GM12892 (cell line): ENCODE measurements around the gene CIT.
"Not testable (repeated sequence)": the region's sequence is repeated elsewhere in the genome, so short reads cannot be mapped to it uniquely, and the experiment has no call there.

ENCODE experiments used
- DNase-seq: peaks from one replicate; pipeline ENCODE4 v3.0.0; 2011; ENCODE audit not compliant: insufficient read length
- FAIRE-seq: peaks from 2 replicates; lab custom pipeline; 2011; peaks lifted over from hg19 to GRCh38; lab: Jason Lieb, UNC
- POLR2A ChIP-seq: IDR thresholded peaks from 2 replicates; pipeline ENCODE4 v1.6.1; 2011; ENCODE audit warnings: low read depth, low read length, control low read depth
- POLR2AphosphoS5 ChIP-seq: IDR thresholded peaks from 2 replicates; pipeline ENCODE4 v1.6.1; 2011; ENCODE audit warnings: low read depth, low read length, control low read depth
- TAF1 ChIP-seq: IDR thresholded peaks from 2 replicates; pipeline ENCODE4 v1.6.1; 2011; ENCODE audit warnings: low read depth, mild to moderate bottlenecking, control low read depth, low read length, borderline replicate concordance

The CIT gene

DNA sequence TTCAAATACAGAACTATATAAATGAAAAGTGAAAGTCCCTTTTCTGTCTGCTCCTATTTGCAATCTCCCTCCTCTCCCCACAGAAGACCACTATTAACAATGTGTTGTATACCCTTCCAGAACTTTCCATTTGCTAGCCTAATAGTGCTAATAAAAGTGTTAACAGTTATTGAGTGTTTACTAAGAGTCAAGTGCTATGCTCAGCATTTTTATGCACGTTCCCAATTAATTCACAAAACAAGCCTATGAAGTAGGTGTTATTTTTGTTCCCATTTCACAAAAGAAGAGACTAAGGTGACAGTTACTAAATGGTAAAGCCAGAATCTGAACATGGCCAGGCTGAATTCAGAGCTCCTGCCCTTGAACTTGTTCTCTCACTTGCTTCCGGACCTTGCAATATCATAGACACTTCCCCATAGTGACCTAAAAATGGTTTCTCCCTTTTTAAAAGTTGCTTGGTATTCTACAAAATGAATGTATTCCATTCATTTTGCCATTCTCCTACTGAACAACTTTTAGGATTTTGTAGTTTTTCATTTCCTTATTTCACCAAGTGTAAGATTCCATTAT is 210.8 kb downstream of the CIT start:
- FAIRE-seq (no peak), DNase-seq (no peak)
- TF ChIP-seq POLR2A = no peak
- TF ChIP-seq TAF1 = no peak
- no peak for TF ChIP-seq POLR2AphosphoS5

DNA sequence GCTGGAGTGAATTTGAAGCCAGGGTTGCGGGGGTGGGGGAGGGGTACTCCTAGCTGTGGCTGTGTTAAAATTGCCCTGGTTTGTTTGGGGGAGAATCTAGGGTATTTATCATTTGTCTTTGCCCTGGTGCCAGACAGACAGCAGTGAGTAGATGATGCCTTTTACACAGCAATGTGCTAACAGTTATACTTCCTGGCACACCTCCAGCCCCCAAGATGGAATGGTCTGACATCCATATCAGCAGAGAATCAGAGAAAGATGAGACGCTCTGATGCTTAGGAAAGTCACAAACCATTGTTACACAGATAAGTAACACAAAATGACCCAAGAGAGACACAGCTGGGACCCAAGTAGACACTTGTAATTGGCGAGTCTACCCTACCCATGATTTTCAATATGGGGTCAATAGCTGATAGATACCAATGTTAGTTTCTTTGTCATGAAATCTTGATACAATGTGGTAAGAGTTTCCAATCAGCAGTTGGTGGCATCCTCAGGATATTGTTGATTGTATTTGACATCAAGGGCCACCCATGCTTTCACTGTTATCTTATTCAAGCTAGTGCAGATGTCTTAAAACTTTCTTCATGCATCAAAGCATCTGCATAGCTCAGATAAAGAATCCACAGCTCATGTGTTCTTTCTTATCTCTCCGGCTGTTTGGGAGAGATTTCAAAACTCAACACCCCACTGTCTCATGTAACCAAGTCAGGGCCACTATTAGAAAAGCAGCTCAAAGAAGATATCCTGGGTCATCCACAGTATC is 211.8 kb downstream of the CIT start:
- DNase-seq = no peak
- no peak for TF ChIP-seq POLR2A
- no peak for TF ChIP-seq TAF1
- no peak for TF ChIP-seq POLR2AphosphoS5
- FAIRE-seq = no peak

DNA sequence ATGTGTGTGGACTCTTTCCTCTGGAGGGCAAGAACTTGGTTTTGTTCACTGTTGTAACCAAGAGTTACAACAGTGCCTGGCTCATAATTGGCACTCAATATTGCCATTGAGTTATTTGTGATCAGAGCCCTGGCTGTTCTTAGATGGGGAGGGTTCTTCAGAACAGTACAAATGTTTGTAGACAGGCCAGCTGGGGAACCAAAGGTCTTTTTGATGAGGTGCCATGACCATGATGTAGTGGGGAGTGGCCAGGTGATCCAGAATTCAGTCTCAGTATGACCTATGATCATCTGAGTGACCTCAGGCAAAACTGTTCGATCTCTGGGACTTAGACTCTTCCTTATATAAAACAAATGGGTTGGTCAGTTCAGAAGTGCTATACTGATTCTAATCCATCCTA is 212.5 kb downstream of the CIT start:
- TF ChIP-seq POLR2AphosphoS5 = no peak
- TF ChIP-seq TAF1 = no peak
- TF ChIP-seq POLR2A = no peak

DNA sequence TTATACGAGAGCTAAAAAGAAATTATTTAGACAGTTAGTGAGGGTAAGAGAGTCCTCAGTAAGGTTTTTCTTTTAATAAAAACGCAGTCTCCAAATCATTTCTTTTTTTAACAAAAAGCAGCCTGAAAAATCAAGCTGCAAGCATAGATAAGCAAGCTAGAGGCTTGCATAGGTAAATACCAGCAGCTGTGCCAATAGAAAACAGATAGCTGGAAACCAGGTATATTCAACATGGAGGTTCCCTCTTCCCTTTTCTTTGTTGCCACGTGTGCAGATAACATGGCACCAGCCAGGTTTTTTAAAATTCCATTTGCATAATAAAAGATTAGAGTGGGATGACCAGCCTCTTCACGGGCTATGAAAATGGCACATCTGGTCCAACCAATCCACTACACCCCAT is 215.2 kb downstream of the CIT start:
- TF ChIP-seq POLR2A (no peak), POLR2AphosphoS5 (no peak)
- no peak for FAIRE-seq
- DNase-seq = no peak

More for the DNA sequence above, 212.5 kb downstream of the CIT start:
- DNase-seq (no peak), FAIRE-seq (no peak)

DNA sequence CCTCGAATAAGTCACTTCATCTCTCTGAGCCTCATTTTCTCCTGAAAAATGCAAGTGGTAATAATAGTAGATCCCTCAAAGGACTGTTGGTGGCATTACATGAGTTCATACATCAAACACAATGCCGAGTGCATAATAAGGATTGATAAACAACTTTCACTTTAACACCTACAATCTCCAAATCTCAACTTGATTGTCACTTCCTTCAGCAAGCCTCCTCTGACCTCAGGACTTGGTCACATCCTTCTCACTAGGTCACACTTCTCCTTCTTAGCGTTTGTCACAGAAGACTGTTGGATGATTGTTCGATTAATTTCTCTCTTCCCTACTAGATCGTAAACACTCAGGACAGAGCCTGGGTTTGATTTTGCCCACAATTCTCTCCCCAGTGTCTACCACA is 217.0 kb downstream of the CIT start:
- TF ChIP-seq POLR2AphosphoS5 = no peak
- TF ChIP-seq POLR2A = no peak
- no peak for TF ChIP-seq TAF1
- FAIRE-seq = no peak

DNA sequence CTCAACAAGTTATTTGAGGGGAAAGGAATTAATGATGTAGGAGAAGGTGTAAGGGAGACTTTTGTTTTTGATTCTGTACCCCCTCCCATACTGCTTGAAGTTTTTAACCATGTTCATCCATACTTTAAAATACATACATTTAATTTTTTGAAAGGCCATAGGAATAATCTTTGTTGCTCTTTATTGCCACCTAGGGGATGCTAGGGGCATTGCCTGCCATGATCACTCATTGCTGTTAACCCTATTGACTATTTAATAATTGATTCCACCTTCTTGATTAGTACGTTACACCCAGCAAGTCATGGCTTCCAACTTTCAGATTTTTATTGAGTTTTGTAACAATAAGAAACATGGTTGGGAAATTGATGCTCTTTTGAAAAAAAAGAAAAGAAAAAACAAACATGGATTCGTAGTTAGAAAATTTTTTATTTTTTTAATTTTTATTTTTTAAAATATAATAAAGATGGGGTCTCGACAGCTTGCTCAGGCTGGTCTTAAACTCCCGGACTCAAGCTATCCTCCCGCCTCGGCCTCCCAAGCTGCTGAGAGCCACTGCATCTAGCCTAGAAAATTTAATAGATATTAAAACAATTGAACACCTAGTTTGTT is 217.7 kb downstream of the CIT start:
- TF ChIP-seq POLR2A (no peak), TAF1 (no peak), POLR2AphosphoS5 (no peak)
- FAIRE-seq = peak; percentile 83
- DNase-seq = no peak

More for the DNA sequence above, 217.0 kb downstream of the CIT start:
- no peak for DNase-seq

DNA sequence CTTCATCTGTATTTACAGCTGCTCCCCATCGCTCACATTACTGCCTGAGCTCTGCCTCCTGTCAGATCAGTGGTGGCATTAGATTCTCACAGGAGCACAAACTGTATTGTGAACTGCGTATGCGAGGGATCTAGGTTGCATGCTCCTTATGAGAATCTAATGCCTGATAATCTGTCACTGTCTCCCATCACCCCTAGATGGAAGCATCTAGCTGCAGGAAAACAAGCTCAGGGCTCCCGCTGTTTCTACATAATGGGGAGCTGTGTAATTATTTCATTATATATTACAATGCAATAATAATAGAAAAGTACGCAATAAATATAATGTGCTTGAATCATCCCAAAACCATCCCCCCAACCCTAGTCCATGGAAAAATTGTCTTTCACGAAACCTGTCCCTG is 219.0 kb downstream of the CIT start:
- DNase-seq, FAIRE-seq: not testable (repeated sequence)

DNA sequence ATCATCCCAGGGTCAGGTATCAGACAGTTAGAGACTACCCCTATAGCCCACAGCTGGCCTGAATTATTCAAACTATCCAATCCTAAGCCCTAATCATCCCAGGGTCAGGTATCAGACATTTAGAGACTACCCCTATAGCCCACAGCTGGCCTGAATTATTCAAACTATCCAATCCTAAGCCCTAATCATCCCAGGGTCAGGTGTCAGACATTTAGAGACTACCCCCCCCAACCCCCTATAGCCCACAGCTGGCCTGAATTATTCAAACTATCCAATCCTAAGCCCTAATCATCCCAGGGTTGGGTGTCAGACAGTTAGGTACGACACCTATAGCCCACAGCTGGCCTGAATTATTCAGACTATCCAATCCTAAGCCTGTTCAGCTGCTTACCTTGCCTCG is 220.1 kb downstream of the CIT start:
- not testable (repeated sequence) for FAIRE-seq, DNase-seq

DNA sequence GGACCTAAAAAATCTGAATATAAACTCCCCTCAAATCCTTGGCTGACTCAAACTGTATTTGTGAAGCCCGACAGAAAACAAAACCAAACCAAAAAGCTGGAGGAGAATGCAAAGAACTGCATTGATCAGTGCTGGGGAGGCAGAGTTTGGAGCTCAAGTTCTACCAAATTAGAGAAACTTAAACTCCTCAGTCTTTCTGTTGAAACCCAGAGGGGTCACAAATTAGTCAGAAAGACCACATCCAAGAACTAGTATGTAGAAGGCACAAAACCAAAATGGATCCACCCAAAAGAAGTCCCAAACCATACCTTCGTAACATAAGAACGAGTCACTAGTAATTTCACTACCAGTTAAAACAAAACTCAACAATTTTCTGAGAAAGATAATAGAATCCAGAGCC is 224.5 kb downstream of the CIT start:
- DNase-seq = no peak
- TF ChIP-seq POLR2A (no peak), TAF1 (no peak), POLR2AphosphoS5 (no peak)
- no peak for FAIRE-seq

DNA sequence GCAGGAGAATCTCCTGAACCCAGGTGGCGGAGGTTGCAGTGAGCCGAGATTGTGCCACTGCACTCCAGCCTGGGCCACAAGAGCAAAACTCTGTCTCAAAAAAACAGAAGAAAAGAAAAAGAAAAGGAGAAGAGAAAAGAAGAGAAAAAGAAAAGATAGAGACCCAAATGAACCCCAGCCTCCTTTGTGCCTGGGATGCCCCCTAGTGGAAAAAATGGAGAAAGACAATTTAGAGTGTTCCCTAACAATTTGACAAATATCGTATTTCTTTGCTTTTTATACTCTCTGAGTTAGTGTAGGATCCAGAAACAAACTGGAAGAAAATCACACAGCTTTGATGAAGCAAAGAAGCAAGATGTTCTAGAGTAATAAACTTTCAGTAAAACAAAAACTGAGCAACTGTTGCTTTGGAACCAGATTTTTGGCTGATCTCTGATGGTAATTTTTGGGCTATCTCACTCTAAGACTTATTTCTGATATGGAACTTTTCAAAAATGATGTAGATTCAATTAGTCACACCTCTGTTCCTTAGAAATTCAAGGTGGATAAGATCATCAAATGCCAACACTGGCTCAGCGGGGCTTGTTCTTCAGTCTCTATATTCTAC is 227.8 kb downstream of the CIT start:
- FAIRE-seq = peak; percentile 48

DNA sequence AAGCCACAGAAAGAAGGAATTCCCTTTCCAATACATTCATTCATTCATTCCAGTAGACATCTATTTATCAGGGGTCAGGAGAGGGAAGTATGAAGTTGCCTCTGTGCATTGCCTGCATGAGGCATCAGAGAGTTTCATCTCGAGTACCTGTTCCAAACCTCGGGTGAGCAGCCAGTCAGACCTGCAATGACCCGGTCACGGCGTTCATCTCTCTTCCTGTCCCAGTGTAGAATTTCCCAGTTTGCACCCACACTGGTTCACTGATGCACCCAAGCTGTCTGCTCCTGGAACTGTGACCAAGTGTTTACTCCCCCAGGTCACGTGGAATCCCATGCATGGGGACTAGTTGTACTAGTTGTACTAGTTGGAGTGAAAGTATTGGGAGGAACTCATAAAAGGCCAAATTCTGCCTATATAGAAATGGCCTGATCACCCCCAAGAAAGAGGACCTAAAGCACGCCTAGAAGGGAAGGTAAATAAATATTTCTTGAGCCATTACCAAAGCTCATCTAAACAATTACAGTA is 231.5 kb downstream of the CIT start:
- no peak for TF ChIP-seq POLR2AphosphoS5
- no peak for TF ChIP-seq TAF1
- FAIRE-seq (no peak), DNase-seq (no peak)

More for the DNA sequence above, 227.8 kb downstream of the CIT start:
- peak; percentile 36 for DNase-seq
- TF ChIP-seq POLR2A (no peak), TAF1 (no peak), POLR2AphosphoS5 (no peak)

DNA sequence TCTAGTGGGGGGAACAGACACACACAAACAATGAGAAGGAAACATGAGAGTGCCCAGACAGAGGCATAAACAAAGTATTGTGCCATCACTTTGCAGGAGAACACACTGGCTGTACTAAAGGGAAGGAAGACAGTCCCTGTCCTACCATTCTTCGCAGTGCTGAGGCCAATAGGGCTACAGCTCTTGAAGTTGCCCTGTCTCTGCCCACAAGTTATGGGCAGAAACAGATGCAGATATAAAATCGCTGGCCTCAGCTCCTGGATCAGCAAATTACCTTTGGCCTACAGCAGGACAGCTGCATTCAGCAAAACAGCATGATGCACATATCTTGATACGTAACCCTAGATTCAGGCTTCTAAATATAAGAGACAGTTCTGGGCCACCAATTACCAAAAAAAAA is 232.2 kb downstream of the CIT start:
- TF ChIP-seq POLR2AphosphoS5 (no peak), TAF1 (no peak), POLR2A (no peak)
- no peak for FAIRE-seq
- no peak for DNase-seq
